Measurements from ENCODE around the gene PLCD1.

Gene PLCD1

GRCh38 chr3:38022896-38023709 lies 6.3 kb downstream of the PLCD1 start:
- DNase-seq (ENCODE audit: low spot score), result no peak

DNA sequence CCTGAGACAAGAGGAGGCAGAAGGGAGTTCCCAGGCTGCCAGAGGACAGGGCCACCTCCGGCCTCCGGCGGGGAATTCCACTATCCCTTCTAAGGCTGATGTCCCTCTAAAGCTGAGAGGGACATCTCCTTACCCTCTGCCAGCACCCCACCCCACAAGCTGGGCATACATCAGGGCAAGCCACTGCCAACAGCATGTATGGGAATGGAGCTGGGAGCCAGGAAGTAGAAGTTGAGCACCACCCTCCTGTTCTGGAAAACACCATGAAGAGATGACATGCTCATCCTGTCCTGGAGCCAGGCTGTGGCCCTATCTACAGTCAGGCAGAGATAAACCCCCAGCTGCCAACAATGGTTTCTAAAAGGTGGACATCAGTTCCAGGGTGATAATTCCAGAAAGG lies 7.1 kb downstream of the PLCD1 start:
- TF ChIP-seq, protein P1, sequence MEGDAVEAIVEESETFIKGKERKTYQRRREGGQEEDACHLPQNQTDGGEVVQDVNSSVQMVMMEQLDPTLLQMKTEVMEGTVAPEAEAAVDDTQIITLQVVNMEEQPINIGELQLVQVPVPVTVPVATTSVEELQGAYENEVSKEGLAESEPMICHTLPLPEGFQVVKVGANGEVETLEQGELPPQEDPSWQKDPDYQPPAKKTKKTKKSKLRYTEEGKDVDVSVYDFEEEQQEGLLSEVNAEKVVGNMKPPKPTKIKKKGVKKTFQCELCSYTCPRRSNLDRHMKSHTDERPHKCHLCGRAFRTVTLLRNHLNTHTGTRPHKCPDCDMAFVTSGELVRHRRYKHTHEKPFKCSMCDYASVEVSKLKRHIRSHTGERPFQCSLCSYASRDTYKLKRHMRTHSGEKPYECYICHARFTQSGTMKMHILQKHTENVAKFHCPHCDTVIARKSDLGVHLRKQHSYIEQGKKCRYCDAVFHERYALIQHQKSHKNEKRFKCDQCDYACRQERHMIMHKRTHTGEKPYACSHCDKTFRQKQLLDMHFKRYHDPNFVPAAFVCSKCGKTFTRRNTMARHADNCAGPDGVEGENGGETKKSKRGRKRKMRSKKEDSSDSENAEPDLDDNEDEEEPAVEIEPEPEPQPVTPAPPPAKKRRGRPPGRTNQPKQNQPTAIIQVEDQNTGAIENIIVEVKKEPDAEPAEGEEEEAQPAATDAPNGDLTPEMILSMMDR (IDR thresholded peaks at IDR 0.05; ENCODE audit: extremely low read depth, missing control alignments), result no peak
- no peak for DNase-seq (ENCODE audit: low spot score)

More at GRCh38 chr3:38022896-38023709, 6.3 kb downstream of the PLCD1 start:
- TF ChIP-seq, protein P1 (IDR thresholded peaks at IDR 0.05; ENCODE audit: extremely low read depth, missing control alignments), result no peak

DNA sequence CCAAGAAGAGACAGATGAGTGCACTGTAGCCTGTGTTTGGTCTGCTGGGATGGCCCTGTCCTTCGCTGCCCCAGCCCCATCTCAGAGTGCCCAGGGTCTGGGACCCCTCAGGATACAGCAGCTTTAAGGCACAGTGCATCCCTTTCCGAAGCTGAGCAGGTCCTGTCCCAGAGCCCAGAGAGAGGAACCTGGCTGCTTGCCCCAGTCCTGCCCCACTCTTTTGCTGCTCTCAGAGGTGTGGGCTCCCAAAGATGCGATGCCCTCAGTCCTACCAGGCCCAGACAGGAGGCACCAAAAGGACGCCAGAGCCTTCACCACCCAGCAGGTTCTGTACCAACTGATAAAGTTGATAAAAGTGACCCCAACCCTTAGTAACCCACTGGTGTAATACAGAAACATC lies 8.2 kb downstream of the PLCD1 start:
- DNase-seq (ENCODE audit: low spot score), result no peak
- TF ChIP-seq, protein P1 (IDR thresholded peaks at IDR 0.05; ENCODE audit: extremely low read depth, missing control alignments), result no peak

GRCh38 chr3:38020342-38020726 lies 9.1 kb downstream of the PLCD1 start:
- TF ChIP-seq, protein P1 (IDR thresholded peaks at IDR 0.05; ENCODE audit: extremely low read depth, missing control alignments), result no peak

GRCh38 chr3:38019658-38020341 lies 9.6 kb downstream of the PLCD1 start:
- TF ChIP-seq, protein P1 (IDR thresholded peaks at IDR 0.05; ENCODE audit: extremely low read depth, missing control alignments), result no peak
- no peak for DNase-seq (ENCODE audit: low spot score)

More at GRCh38 chr3:38020342-38020726, 9.1 kb downstream of the PLCD1 start:
- no peak for DNase-seq (ENCODE audit: low spot score)

- DNase-seq (ENCODE audit: low spot score), result no peak
These were observed 10.9 kb downstream of the PLCD1 start for GRCh38 chr3:38018296-38019266.

More at GRCh38 chr3:38018296-38019266, 10.9 kb downstream of the PLCD1 start:
- TF ChIP-seq, protein P1 (IDR thresholded peaks at IDR 0.05; ENCODE audit: extremely low read depth, missing control alignments), result no peak
